Adrenal gland (tissue), 12 donors: ENCODE data around the gene SLC30A3. TPM values are rescaled to one million over a fixed set of nuclear protein-coding genes. Genes with fewer than 3 reads are reported as not detected.

Experiments
- DNase-seq, 7 donors: peaks; one replicate each; pipeline ENCODE4 v3.0.0-alpha.2; 2019 to 2020
- H3K27ac ChIP-seq, 5 donors: fragments of 200-600 bp; sonication (generic) in 4 of 5; 1 replicate in 3 of 5; 2 replicates in 2 of 5; pipeline versions ENCODE4 v1.5.1 to v1.8.0; 2016 to 2020; ENCODE audit warnings: mild to moderate bottlenecking in 1 of 5
- H3K27me3 ChIP-seq: fragments of 200-600 bp; 2 replicates; pipeline ENCODE4 v1.8.0; 2021
- H3K36me3 ChIP-seq, 2 donors: fragments of 200-600 bp; replicated peaks in 1 of 2; 1 replicate in 1 of 2; 2 replicates in 1 of 2; pipeline versions ENCODE4 v1.5.1 to v1.8.0; 2018 to 2022
- H3K4me1 ChIP-seq, 2 donors: fragments of 200-600 bp; replicated peaks in 1 of 2; 1 replicate in 1 of 2; 2 replicates in 1 of 2; pipeline versions ENCODE4 v1.5.1 to v1.8.0; 2018 to 2021
- H3K4me3 ChIP-seq, 4 donors: fragments of 200-600 bp; sonication (generic) in 3 of 4; one replicate each; pipeline ENCODE4 v1.5.1; 2016 to 2018
- H3K9me3 ChIP-seq, 3 donors: fragments of 200-600 bp; sonication (generic) in 1 of 3; replicated peaks in 1 of 3; 1 replicate in 2 of 3; 2 replicates in 1 of 3; pipeline versions ENCODE4 v1.5.1 to v1.8.0; 2016 to 2021
- POLR2A ChIP-seq, 2 donors: fragments of 450-650 bp; IDR thresholded peaks; one replicate each; pipeline ENCODE4 v1.6.1; 2017; ENCODE audit warnings: antibody characterized with exemption in 2 of 2, mild to moderate bottlenecking in 2 of 2, moderate library complexity in 1 of 2
- WGBS, 4 donors: extraction: QIAGEN DNeasy Blood & Tissue Kit in 2 of 4; methylation state at CpG; one replicate each; pipeline versions ENCODE4 v1.1.5 to v1.1.7; 2013 to 2017; 5-methylcytosine and 5-hydroxymethylcytosine counted together
- intact Hi-C, 2 donors: fragments of 100-400 bp; cut with DNase I; formaldehyde crosslinking; loops; one replicate each; pipeline versions ENCODE4 v1.14.1 to v1.15.0; 2022 to 2023
- polyA plus RNA-seq, 3 donors: library from polyadenylated mRNA; stranded (reverse); fragments of 200-250 nt in 2 of 3; fragments of 350-450 nt in 1 of 3; fragmentation: Illumina TruSeq in 1 of 3; extraction: RNeasy Lipid Tissue Mini Kit (QIAGEN cat#74804) in 1 of 3; gene quantifications; one replicate each; pipeline ENCODE4 v1.2.3, GENCODE V29; 2013 to 2014
- total RNA-seq, 9 donors: library from RNA; depleted of rRNA in 4 of 9; stranded (reverse); fragments of >200 nt in 4 of 9; fragments of 120-200 nt in 1 of 9; fragmentation: NEBNext Ultra II Directional in 1 of 9; extraction: Animal tissue kit (Norgen Biotek cat#: 25700) in 1 of 9; gene quantifications; one replicate each; pipeline versions ENCODE4 v1.1.0 to v1.2.4, GENCODE V29; 2013 to 2023
- TF ChIP-seq, protein P1 (sequence below), 6 experiments: fragments of 450-650 bp in 4 of 6; fragments of 200-600 bp in 2 of 6; sonication (generic) in 1 of 6; IDR thresholded peaks; 1 replicate in 5 of 6; 2 replicates in 1 of 6; pipeline versions ENCODE4 v1.5.1 to v1.8.0; 2016 to 2021; ENCODE audit warnings: antibody characterized with exemption in 6 of 6, mild to moderate bottlenecking in 2 of 6, moderate library complexity in 1 of 6
- donor health status: healthy with polysubstance abuse.
- donor health status: Bipolar disorder and iron deficiency.
- donor health status: DM: yes; HTN: yes; CAD: no.
- donor health status: DM: no; HTN: no; CAD: no.
- donor health status: DM: no; HTN: no; CAD: no.
- donor health status: DM: yes; HTN: yes; CAD: no.

SLC30A3 gene
- total and polyA plus RNA-seq, 12 donors: 0.27 to 5.6 (median 1.9) TPM; not detected in 1

DNA sequence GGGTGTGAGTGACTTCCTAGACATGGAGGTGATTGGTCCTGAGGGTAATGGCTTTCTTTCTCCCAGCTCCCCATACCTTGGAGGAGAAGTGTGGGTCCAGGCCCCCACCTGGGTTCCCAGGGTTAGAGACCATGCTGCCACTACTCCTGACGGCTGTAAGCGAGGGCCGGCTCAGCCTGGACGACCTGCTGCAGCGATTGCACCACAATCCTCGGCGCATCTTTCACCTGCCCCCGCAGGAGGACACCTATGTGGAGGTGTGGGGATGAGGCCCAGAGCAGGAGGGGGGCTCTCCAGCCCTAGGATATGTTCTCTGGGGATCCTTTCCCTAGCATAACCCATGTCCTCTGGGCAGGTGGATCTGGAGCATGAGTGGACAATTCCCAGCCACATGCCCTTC is 23.9 kb downstream of the SLC30A3 start:
- Histone ChIP-seq H3K36me3 (peaks cover 0 to 98% of the 10 kb centered on the region in 2 donors), H3K4me1 (no peaks in the 10 kb centered on the region), H3K9me3 (no peaks in the 10 kb centered on the region), H3K27me3 (no peaks in the 10 kb centered on the region), H3K4me3 (no peak overlapping the region), H3K27ac (no peak overlapping the region)
- DNase-seq: no peak
- 93 to 100% (median 98%) methylated on average over 3 to 8 of the region's 8 CpGs for WGBS, 4 donors
- intact Hi-C loops: no loop called here
- TF ChIP-seq, protein P1, sequence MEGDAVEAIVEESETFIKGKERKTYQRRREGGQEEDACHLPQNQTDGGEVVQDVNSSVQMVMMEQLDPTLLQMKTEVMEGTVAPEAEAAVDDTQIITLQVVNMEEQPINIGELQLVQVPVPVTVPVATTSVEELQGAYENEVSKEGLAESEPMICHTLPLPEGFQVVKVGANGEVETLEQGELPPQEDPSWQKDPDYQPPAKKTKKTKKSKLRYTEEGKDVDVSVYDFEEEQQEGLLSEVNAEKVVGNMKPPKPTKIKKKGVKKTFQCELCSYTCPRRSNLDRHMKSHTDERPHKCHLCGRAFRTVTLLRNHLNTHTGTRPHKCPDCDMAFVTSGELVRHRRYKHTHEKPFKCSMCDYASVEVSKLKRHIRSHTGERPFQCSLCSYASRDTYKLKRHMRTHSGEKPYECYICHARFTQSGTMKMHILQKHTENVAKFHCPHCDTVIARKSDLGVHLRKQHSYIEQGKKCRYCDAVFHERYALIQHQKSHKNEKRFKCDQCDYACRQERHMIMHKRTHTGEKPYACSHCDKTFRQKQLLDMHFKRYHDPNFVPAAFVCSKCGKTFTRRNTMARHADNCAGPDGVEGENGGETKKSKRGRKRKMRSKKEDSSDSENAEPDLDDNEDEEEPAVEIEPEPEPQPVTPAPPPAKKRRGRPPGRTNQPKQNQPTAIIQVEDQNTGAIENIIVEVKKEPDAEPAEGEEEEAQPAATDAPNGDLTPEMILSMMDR (IDR thresholded peaks at IDR 0.05): no peak
- TF ChIP-seq POLR2A (IDR thresholded peaks at IDR 0.05): no peak

DNA sequence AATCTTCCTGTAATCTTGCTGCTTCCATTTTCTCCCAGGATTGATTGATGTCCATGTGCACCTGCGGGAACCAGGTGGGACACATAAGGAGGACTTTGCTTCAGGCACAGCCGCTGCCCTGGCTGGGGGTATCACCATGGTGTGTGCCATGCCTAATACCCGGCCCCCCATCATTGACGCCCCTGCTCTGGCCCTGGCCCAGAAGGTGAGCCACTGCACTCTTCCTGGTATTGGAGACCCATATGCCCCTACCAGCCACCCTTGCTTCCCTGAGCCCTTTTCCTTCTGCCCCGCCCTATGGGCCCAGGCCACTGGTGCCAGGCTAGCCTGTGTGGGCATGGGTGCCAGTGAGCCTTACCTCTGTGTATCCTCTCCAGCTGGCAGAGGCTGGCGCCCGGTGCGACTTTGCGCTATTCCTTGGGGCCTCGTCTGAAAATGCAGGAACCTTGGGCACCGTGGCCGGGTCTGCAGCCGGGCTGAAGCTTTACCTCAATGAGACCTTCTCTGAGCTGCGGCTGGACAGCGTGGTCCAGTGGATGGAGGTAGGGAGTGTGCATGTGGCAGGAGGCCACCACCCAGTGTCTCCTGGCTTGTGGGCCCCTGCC is 25.4 kb downstream of the SLC30A3 start:
- H3K27ac ChIP-seq: no peak overlapping the region
- H3K9me3 ChIP-seq: no peaks in the 10 kb centered on the region
- H3K4me1 ChIP-seq: no peaks in the 10 kb centered on the region
- peaks cover 0 to 98% of the 10 kb centered on the region in 2 donors for H3K36me3 ChIP-seq
- intact Hi-C loops: no loop called here
- WGBS, 4 donors: 94 to 97% (median 95%) methylated on average over 11 to 15 of the region's 15 CpGs
- no peak overlapping the region for H3K4me3 ChIP-seq
- DNase-seq: no peak
- no peaks in the 10 kb centered on the region for H3K27me3 ChIP-seq
- no peak for TF ChIP-seq POLR2A (IDR thresholded peaks at IDR 0.05)
- TF ChIP-seq, protein P1 (IDR thresholded peaks at IDR 0.05): no peak

DNA sequence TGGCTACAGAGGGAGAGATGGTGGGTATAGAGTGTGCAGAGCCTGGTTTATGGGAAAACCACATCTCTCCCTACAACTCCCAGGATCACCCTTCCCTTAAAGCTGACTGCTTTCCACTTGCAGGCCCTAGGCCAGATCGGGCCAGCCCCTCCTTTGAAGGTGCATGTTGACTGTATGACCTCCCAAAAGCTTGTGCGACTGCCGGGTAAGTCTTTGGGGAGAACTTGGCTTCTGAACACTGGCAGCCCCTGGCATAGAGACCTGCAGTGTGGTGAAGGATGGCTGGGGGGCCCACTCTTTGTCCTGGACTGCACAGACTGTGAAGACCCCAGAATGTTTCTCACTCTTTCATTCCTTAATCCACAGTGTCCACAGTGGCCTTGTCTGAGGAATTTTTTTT is 26.2 kb downstream of the SLC30A3 start:
- 89 to 95% (median 93%) methylated on average over 3 of the region's 3 CpGs for WGBS, 4 donors
- H3K4me3 ChIP-seq: no peak overlapping the region
- TF ChIP-seq, protein P1 (IDR thresholded peaks at IDR 0.05): no peak
- no peak for TF ChIP-seq POLR2A (IDR thresholded peaks at IDR 0.05)
- peaks cover 0 to 98% of the 10 kb centered on the region in 2 donors for H3K36me3 ChIP-seq
- no peaks in the 10 kb centered on the region for H3K9me3 ChIP-seq
- DNase-seq: no peak
- no peaks in the 10 kb centered on the region for H3K4me1 ChIP-seq
- H3K27me3 ChIP-seq: no peaks in the 10 kb centered on the region
- no peak overlapping the region for H3K27ac ChIP-seq
- intact Hi-C loops: no loop called here

DNA sequence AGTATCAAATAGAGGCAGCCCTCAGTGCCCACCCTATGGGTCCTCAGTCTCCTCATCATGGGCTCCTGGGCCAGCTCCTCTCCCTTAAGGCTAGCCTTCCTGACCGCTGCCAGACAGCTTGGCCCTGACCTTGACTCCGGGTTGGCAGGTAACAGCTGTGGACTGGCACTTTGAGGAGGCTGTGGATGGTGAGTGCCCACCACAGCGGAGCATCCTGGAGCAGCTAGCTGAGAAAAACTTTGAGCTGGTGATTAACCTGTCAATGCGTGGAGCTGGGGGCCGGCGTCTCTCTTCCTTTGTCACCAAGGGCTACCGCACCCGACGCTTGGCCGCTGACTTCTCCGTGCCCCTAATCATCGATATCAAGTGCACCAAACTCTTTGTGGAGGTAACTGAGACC is 26.7 kb downstream of the SLC30A3 start:
- 86 to 92% (median 88%) methylated on average over 11 to 12 of the region's 12 CpGs for WGBS, 4 donors
- intact Hi-C loops: no loop called here
- Histone ChIP-seq H3K9me3 (no peaks in the 10 kb centered on the region), H3K4me1 (no peaks in the 10 kb centered on the region), H3K4me3 (no peak overlapping the region), H3K27ac (no peak overlapping the region), H3K36me3 (peaks cover 0 to 98% of the 10 kb centered on the region in 2 donors), H3K27me3 (no peaks in the 10 kb centered on the region)
- TF ChIP-seq, protein P1 (IDR thresholded peaks at IDR 0.05): no peak
- no peak for TF ChIP-seq POLR2A (IDR thresholded peaks at IDR 0.05)
- no peak for DNase-seq
